Tibial artery (tissue), 4 donors: ENCODE measurements around the gene SERPINA1.

Experiments
- DNase-seq, 2 donors: peaks; one replicate each; pipeline ENCODE4 v3.0.0-alpha.2; 2019
- H3K27ac ChIP-seq, 2 donors: fragments of 200-600 bp; sonication (generic) in 1 of 2; 1 replicate in 1 of 2; 2 replicates in 1 of 2; pipeline ENCODE4 v1.5.1; 2018 to 2019; ENCODE audit warnings: mild to moderate bottlenecking in 1 of 2
- H3K27me3 ChIP-seq, 2 donors: fragments of 200-600 bp; sonication (generic) in 1 of 2; one replicate each; pipeline versions ENCODE4 v1.5.1 to v1.6.0; 2016 to 2019
- H3K36me3 ChIP-seq, 3 donors: fragments of 200-600 bp; sonication (generic) in 2 of 3; one replicate each; pipeline ENCODE4 v1.5.1; 2016 to 2019; ENCODE audit warnings: mild to moderate bottlenecking in 2 of 3
- H3K4me1 ChIP-seq, 4 donors: fragments of 200-600 bp; sonication (generic) in 2 of 4; 1 replicate in 3 of 4; 2 replicates in 1 of 4; pipeline ENCODE4 v1.5.1; 2016 to 2019
- H3K4me3 ChIP-seq, 2 donors: fragments of 200-600 bp; sonication (generic) in 1 of 2; 1 replicate in 1 of 2; 2 replicates in 1 of 2; pipeline ENCODE4 v1.5.1; 2018 to 2019; ENCODE audit warnings: mild to moderate bottlenecking in 2 of 2
- H3K9me3 ChIP-seq, 3 donors: fragments of 200-600 bp; sonication (generic) in 1 of 3; one replicate each; pipeline ENCODE4 v1.5.1; 2016 to 2019
- CTCF ChIP-seq, 2 experiments: fragments of 200-600 bp in 1 of 2; fragments of 450-650 bp in 1 of 2; IDR thresholded peaks; one replicate each; pipeline ENCODE4 v1.5.1; 2017 to 2019; ENCODE audit warnings: antibody characterized with exemption in 2 of 2, mild to moderate bottlenecking in 1 of 2, moderate library complexity in 1 of 2
- intact Hi-C: fragments of 100-400 bp; cut with DNase I; formaldehyde crosslinking; loops from one replicate; pipeline ENCODE4 v1.15.0; 2023; ENCODE audit warnings: low total_unique reads

The SERPINA1 gene

DNA sequence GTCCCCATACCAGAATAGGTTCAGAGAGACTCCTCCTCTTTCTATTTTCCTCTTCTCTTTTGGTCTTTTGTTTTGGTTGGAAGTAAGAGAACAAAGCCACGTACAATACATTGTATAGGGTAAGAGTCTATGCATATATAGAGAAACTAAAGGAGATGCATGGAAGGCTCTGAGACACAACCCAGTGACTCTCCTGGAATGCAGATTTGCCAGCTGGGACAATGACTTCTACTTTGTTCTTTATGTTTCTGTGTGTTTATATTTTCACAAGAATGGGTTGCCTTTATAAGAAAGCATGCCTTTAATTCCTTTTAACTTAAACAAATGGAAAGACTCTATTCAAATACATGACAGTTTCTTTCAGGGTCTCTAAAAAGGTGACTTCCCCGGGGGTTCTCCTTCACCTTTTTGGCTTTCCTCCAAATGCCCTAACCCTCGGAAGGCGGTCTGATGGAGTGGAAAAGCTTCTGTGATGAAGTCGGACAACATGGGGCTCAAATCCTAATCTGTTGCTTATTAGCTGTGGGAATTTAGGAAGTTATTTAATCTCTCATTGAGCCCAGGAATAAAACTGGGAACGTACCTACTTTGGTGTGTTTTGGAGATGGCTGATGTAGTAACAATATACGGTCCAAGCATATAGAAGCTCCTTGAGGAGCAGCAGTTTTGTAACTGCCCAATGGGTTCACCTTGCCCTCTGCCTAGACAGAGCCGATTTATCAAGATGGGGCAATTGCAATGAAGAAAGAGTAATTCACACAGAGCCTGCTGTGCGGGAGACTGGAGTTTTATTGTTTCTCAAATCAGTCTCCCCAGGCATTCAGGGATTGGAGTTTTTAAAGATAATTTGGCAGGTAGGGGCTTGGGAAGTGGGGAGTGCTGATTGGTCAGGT lies 9.1 kb upstream of the SERPINA1 start:
- H3K27me3 ChIP-seq, result no peaks in the 10 kb centered on the region
- H3K27ac ChIP-seq, result no peak overlapping the region
- no peaks in the 10 kb centered on the region for H3K36me3 ChIP-seq
- peaks cover 0 to 6% (median 6%) of the 10 kb centered on the region in 4 donors for H3K4me1 ChIP-seq
- no peak for TF ChIP-seq CTCF (IDR thresholded peaks at IDR 0.05)
- DNase-seq, result no peak
- no peak overlapping the region for H3K4me3 ChIP-seq
- intact Hi-C loops, result no loop called here
- H3K9me3 ChIP-seq, result no peaks in the 10 kb centered on the region

GRCh38 chr14:94396628-94397225 lies 8.3 kb upstream of the SERPINA1 start:
- H3K4me1 ChIP-seq, result peaks cover 0 to 6% (median 6%) of the 10 kb centered on the region in 4 donors
- H3K9me3 ChIP-seq, result no peaks in the 10 kb centered on the region
- no peak overlapping the region for H3K4me3 ChIP-seq
- H3K27me3 ChIP-seq, result no peaks in the 10 kb centered on the region
- no peaks in the 10 kb centered on the region for H3K36me3 ChIP-seq
- DNase-seq, result no peak
- no peak overlapping the region for H3K27ac ChIP-seq
- TF ChIP-seq CTCF (IDR thresholded peaks at IDR 0.05), result no peak
- intact Hi-C loops, result no loop called here

DNA sequence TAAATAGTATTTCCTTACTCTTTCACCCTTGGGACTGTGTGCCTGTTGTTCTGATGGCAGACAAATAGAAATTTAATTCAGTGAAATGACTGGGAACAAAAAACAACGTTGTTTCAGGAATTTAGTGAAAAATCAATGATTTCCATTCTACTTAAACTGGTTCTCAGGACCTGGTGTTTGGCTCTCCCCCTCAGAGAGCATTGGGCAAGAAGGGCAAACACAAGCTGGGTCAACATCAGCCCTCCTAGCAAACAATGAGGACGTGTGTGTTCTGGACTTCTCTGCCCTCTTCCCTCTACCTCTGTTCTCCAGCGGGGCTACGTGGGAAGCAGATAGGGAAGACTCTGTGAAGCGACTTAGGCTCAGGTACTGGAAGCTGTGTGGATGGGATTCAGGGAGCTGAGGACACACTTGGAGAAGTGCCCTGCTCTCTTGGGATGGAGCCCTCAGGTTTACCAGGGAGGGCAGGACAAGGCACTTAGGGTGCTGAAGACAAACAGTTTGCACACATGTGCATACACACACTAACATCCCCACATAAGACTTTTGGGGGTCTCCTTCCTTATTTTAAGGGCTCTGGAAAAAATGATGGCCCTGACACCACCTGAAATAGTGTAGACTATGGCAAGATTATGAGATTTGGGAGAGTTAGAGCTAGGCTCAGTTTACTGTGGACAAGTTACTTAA lies 7.6 kb upstream of the SERPINA1 start:
- no peak overlapping the region for H3K27ac ChIP-seq
- H3K27me3 ChIP-seq, result no peaks in the 10 kb centered on the region
- no peak overlapping the region for H3K4me3 ChIP-seq
- H3K36me3 ChIP-seq, result no peaks in the 10 kb centered on the region
- no peaks in the 10 kb centered on the region for H3K9me3 ChIP-seq
- no peak for TF ChIP-seq CTCF (IDR thresholded peaks at IDR 0.05)
- intact Hi-C loops, result no loop called here
- H3K4me1 ChIP-seq, result peaks cover 0 to 6% (median 6%) of the 10 kb centered on the region in 4 donors
- no peak for DNase-seq

GRCh38 chr14:94395282-94395887 lies 7.0 kb upstream of the SERPINA1 start:
- Histone ChIP-seq H3K36me3 (no peaks in the 10 kb centered on the region), H3K4me1 (peaks cover 0 to 11% (median 6%) of the 10 kb centered on the region in 4 donors), H3K9me3 (no peaks in the 10 kb centered on the region), H3K27me3 (no peaks in the 10 kb centered on the region), H3K4me3 (no peak overlapping the region), H3K27ac (no peak overlapping the region)
- TF ChIP-seq CTCF (IDR thresholded peaks at IDR 0.05), result no peak
- DNase-seq, result no peak
- intact Hi-C loops, result no loop called here

DNA sequence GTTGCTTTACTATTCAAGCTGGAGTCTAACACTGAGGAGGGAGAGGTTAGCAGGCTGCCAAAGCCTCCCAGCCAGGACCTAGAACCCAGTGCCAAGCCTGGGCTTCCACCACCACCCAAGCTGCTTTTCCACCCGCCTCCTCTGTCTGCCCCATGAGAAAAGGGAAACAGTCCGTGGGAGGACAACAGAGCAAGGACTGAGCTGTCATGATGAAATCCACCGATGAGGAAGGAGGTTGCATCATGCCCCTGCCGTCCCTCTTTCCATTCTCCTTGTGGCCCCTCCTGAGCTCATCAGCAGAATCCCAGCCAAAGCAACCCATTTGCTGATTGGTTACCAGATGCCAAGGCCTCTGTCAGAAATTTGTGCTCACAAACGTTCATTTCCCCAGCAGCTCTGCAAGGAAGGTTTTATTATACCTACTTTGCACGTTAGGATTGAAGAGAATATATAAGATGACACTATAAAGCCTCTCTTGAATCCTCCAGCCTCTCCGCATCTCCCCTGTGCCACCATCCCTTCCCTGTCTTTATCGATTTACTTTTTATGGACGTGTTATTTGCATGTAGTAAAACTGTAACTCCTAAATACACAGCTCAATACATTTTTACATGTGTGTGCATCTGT lies 6.3 kb upstream of the SERPINA1 start:
- intact Hi-C loops, result no loop called here
- no peak overlapping the region for H3K4me3 ChIP-seq
- TF ChIP-seq CTCF (IDR thresholded peaks at IDR 0.05), result no peak
- H3K4me1 ChIP-seq, result peaks cover 0 to 14% (median 6%) of the 10 kb centered on the region in 4 donors
- no peak overlapping the region for H3K27ac ChIP-seq
- H3K9me3 ChIP-seq, result no peaks in the 10 kb centered on the region
- peak; percentile 70 to 75 for DNase-seq
- H3K27me3 ChIP-seq, result no peaks in the 10 kb centered on the region
- H3K36me3 ChIP-seq, result no peaks in the 10 kb centered on the region
